ENCODE results near the gene KCNJ12. TPM values are rescaled to one million over a fixed set of nuclear protein-coding genes. Genes with fewer than 3 reads are reported as not detected.

KCNJ12 gene
- total RNA-seq, 4 donors from 2014 or later: 0.56 to 10.5 (median 5.6) TPM

DNA sequence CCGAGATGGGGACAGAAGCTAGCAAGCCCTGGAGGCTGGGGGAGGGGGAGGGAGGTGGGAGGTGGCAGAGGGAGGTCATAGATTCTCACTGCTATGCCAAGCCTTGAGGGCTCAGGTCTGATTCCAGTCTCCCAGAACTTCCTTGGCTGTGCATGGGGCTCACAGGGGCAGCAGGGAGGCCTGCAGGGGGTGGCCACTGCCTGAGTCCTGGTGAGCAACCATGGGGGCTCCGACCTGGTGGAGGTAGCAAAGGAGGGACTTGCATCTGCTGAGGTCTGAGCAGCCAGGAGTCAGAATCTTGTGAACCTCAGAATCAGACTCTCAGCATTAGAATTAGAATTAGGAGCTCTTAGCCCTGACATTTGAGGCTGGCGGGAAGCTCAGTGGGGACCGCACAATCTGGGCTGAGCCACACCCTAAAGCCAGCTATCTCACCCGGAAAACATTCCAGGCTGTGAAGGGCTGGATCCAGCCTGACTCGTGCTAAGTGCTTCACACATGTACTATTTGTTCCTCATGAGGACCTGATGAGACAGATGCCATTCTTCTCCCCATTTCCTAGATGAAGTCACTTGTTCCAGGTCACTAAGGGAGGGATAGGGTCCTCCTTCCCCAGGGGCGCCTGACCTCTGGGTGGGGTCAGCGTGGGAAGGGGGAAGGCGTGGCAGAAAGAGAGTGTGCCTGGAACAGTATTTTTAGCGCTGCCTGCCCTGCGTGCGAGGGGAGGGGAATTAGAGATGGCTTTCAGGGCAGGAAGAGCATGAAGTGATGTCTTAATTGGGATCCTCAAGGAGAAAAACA, 17.3 kb upstream of the KCNJ12 start:
- 30% methylated on average over 12 of the region's 12 CpGs for WGBS
- no peaks in the 10 kb centered on the region for H3K27me3 ChIP-seq
- peaks cover 12% of the 10 kb centered on the region for H3K4me1 ChIP-seq
- DNase-seq (ENCODE audit: low spot score in 2 of 2): no peak
- H3K9me3 ChIP-seq: no peaks in the 10 kb centered on the region
- H3K4me3 ChIP-seq: no peak overlapping the region
- TF ChIP-seq EP300 (IDR thresholded peaks at IDR 0.05) (no peak), POLR2A (IDR thresholded peaks at IDR 0.05) (no peak), POLR2AphosphoS5 (IDR thresholded peaks at IDR 0.05) (no peak)
- TF ChIP-seq, protein P1, sequence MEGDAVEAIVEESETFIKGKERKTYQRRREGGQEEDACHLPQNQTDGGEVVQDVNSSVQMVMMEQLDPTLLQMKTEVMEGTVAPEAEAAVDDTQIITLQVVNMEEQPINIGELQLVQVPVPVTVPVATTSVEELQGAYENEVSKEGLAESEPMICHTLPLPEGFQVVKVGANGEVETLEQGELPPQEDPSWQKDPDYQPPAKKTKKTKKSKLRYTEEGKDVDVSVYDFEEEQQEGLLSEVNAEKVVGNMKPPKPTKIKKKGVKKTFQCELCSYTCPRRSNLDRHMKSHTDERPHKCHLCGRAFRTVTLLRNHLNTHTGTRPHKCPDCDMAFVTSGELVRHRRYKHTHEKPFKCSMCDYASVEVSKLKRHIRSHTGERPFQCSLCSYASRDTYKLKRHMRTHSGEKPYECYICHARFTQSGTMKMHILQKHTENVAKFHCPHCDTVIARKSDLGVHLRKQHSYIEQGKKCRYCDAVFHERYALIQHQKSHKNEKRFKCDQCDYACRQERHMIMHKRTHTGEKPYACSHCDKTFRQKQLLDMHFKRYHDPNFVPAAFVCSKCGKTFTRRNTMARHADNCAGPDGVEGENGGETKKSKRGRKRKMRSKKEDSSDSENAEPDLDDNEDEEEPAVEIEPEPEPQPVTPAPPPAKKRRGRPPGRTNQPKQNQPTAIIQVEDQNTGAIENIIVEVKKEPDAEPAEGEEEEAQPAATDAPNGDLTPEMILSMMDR (IDR thresholded peaks at IDR 0.05): no peak
- H3K36me3 ChIP-seq: no peaks in the 10 kb centered on the region
- peak overlapping the region; percentile 57 for H3K27ac ChIP-seq

DNA sequence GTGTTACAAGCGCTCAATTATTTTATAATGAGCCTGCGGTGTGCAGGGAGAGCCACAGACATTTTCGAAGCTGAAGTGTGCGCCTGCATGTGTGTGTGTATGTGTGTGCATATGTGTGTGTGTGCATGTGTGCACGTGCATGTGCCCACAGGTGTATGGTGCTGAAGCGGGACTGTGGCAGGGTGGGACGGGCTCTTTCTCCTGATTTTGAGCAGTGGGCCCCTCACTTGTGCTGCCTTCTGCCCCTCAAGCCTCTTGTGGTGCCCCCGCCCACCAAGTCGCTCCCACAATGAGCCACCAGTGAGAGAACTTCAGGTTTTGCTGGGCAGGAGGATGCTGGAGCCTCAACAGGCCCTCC, 16.7 kb upstream of the KCNJ12 start:
- DNase-seq (ENCODE audit: low spot score in 2 of 2): no peak
- Histone ChIP-seq H3K9me3 (no peaks in the 10 kb centered on the region), H3K4me1 (peaks cover 12% of the 10 kb centered on the region), H3K36me3 (no peaks in the 10 kb centered on the region), H3K27ac (peak overlapping the region; percentile 26), H3K27me3 (no peaks in the 10 kb centered on the region), H3K4me3 (no peak overlapping the region)
- WGBS: 68% methylated on average over 6 of the region's 9 CpGs
- TF ChIP-seq, protein P1 (IDR thresholded peaks at IDR 0.05): no peak
- no peak for TF ChIP-seq POLR2A (IDR thresholded peaks at IDR 0.05)
- TF ChIP-seq POLR2AphosphoS5 (IDR thresholded peaks at IDR 0.05): no peak
- no peak for TF ChIP-seq EP300 (IDR thresholded peaks at IDR 0.05)

DNA sequence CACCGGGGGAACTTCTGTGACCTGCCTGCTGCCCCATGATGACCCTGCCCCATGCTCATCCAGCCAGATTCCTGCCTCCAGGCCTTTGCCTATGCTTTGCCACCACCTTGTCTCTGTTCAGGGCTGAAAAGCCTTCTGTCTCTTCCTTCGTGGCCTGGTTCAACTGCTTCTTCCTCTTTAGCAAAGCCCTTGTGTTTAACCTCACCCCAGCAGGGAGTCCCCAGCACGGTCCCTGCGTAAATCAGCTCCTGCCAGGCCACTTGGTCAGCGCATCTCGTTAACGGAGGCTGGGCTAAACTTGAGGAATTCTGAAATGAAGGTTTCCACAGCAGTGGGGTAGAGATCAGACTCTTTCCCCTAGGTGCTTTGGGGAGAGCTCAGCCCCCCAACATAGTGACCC, 16.1 kb upstream of the KCNJ12 start:
- DNase-seq (ENCODE audit: low spot score in 2 of 2): no peak
- H3K27ac ChIP-seq: no peak overlapping the region
- no peaks in the 10 kb centered on the region for H3K27me3 ChIP-seq
- TF ChIP-seq EP300 (IDR thresholded peaks at IDR 0.05) (no peak), POLR2A (IDR thresholded peaks at IDR 0.05) (no peak)
- peaks cover 12% of the 10 kb centered on the region for H3K4me1 ChIP-seq
- WGBS: 79% methylated on average over 7 of the region's 7 CpGs
- no peak overlapping the region for H3K4me3 ChIP-seq
- no peaks in the 10 kb centered on the region for H3K9me3 ChIP-seq
- no peaks in the 10 kb centered on the region for H3K36me3 ChIP-seq

DNA sequence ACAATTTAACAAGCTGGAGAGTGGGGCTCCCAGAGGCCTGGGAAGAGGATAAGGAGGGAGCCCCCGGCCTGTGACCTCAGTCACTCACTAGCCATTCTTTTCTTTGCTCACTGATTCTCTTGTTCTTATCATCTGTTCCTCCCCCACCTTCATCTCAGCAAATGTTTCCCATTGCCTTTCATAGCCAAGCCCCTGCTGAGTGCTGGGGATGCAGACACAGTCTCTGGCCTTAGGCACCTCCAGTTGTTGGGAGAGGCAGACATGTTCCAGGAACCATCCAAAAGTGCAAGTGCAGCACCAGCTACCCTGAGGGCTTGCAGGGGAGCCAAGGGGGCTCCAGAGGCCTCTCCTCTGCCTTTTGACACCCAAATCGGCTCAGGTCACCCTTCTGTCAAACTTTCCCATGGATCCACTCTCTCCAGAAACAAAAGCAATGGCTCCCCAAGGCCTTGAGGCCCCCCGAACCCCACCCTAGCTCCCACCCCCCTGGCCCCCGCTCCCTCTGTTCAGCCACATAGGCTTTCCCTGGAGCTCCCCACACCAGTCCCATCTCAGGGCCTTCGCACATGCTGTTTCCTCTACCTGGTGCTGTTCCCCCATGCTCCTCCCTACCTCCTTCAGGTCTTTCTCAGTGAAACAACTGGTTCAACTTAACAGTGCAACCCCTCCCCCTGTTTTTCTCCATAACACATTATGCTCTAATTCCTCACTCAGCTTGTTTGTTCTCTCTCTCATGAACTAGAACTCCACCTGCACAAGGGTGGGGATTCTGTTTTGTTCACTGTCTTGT, 14.9 kb upstream of the KCNJ12 start:
- TF ChIP-seq, protein P1 (IDR thresholded peaks at IDR 0.05): no peak
- TF ChIP-seq POLR2AphosphoS5 (IDR thresholded peaks at IDR 0.05): no peak
- no peak for TF ChIP-seq POLR2A (IDR thresholded peaks at IDR 0.05)
- TF ChIP-seq EP300 (IDR thresholded peaks at IDR 0.05): no peak
- WGBS: 85% methylated on average over 5 of the region's 5 CpGs
- Histone ChIP-seq H3K4me1 (peaks cover 12% of the 10 kb centered on the region), H3K9me3 (no peaks in the 10 kb centered on the region), H3K27ac (no peak overlapping the region), H3K27me3 (no peaks in the 10 kb centered on the region), H3K4me3 (no peak overlapping the region), H3K36me3 (no peaks in the 10 kb centered on the region)
- DNase-seq (ENCODE audit: low spot score in 2 of 2): no peak

DNA sequence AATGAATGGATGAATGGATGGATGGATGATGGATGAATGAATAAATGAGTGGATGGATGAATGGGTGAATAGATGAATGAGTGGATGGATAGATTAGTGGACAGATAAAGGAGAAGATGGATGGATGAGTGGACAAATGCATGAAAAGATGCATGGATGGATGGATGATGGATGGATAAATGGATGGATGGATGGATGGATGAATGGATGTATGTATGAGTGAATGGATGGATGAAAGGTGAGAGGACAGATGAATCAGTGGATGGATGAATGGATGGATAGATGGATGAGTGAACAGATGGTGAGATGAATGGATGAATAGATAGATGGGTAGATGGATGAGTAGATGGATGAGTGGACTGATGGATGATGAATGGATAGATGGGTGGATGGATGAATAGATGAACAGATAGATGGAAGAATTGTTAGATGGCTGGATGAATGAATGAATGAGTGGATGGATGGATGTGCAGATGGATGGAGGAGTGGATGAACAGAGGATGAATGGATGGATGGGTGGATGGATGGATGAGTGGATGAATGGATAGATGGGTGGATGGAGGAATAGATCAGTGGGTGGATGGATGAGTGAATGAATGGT, 13.7 kb upstream of the KCNJ12 start:
- Histone ChIP-seq H3K27ac (no peak overlapping the region), H3K4me1 (peaks cover 12% of the 10 kb centered on the region), H3K4me3 (no peak overlapping the region), H3K27me3 (no peaks in the 10 kb centered on the region), H3K9me3 (no peaks in the 10 kb centered on the region), H3K36me3 (no peaks in the 10 kb centered on the region)
- TF ChIP-seq EP300 (IDR thresholded peaks at IDR 0.05) (no peak), POLR2A (IDR thresholded peaks at IDR 0.05) (no peak), POLR2AphosphoS5 (IDR thresholded peaks at IDR 0.05) (no peak)
- TF ChIP-seq, protein P1 (IDR thresholded peaks at IDR 0.05): no peak
- no peak for DNase-seq (ENCODE audit: low spot score in 2 of 2)

All from suprapubic skin (tissue), 4 donors.